Esophagus mucosa (tissue), 1 donor: ENCODE measurements around the gene RGS6. TPM values are rescaled to one million over a fixed set of nuclear protein-coding genes. Genes with fewer than 3 reads are reported as not detected.

Experiments used
- ATAC-seq: fragments of 200-7000 bp; cut with Tn5 transposase; one replicate; pipeline ENCODE4 v1.9.1; 2020
- total RNA-seq: library from RNA; stranded (reverse); gene quantifications from one replicate; pipeline ENCODE4 v1.2.4, GENCODE V29; 2023
- donor health status: DM: yes; HTN: yes; CAD: no.

Gene RGS6
- total RNA-seq, 1 donor from 2014 or later: 0.52 TPM

GRCh38 chr14:72512281-72512680 lies 580.1 kb downstream of the RGS6 start:
- no peak for ATAC-seq

GRCh38 chr14:72512925-72513324 lies 580.7 kb downstream of the RGS6 start:
- ATAC-seq: no peak

- no peak for ATAC-seq
These were observed 581.1 kb downstream of the RGS6 start for GRCh38 chr14:72513346-72513745.

GRCh38 chr14:72513965-72514659 lies 581.9 kb downstream of the RGS6 start:
- ATAC-seq: no peak

GRCh38 chr14:72514660-72515025 lies 582.4 kb downstream of the RGS6 start:
- ATAC-seq: no peak

GRCh38 chr14:72515779-72516770 lies 583.8 kb downstream of the RGS6 start:
- ATAC-seq: no peak

GRCh38 chr14:72516936-72517700 lies 584.9 kb downstream of the RGS6 start:
- peak; percentile 78 for ATAC-seq

- no peak for ATAC-seq
These were observed 585.5 kb downstream of the RGS6 start for GRCh38 chr14:72517736-72518135.

GRCh38 chr14:72518809-72519377 lies 586.7 kb downstream of the RGS6 start:
- peak; percentile 56 for ATAC-seq

GRCh38 chr14:72519543-72519942 lies 587.3 kb downstream of the RGS6 start:
- ATAC-seq: no peak

- no peak for ATAC-seq
These were observed 588.8 kb downstream of the RGS6 start for GRCh38 chr14:72521045-72521444.

GRCh38 chr14:72521968-72522741 lies 589.9 kb downstream of the RGS6 start:
- no peak for ATAC-seq

- no peak for ATAC-seq
These were observed 590.6 kb downstream of the RGS6 start for GRCh38 chr14:72522847-72523246.

GRCh38 chr14:72523424-72524294 lies 591.4 kb downstream of the RGS6 start:
- no peak for ATAC-seq

- no peak for ATAC-seq
These were observed 592.0 kb downstream of the RGS6 start for GRCh38 chr14:72524295-72524629.

GRCh38 chr14:72525087-72525915 lies 593.1 kb downstream of the RGS6 start:
- no peak for ATAC-seq

GRCh38 chr14:72527591-72527990 lies 595.4 kb downstream of the RGS6 start:
- ATAC-seq: no peak

- ATAC-seq: no peak
These were observed 596.0 kb downstream of the RGS6 start for GRCh38 chr14:72528059-72528862.

- ATAC-seq: no peak
These were observed 596.6 kb downstream of the RGS6 start for GRCh38 chr14:72528863-72529175.
